Small intestine (tissue), 7 donors: Measurements from ENCODE around the gene FLRT1. TPM values are rescaled to one million over a fixed set of nuclear protein-coding genes. Genes with fewer than 3 reads are reported as not detected.

Experiments
- DNase-seq, 2 donors: peaks; one replicate each; pipeline versions ENCODE4 v3.0.0 to v3.0.0-alpha.2; 2013
- FAIRE-seq: peaks from 2 replicates; lab custom pipeline; 2012; peaks lifted over from hg19 to GRCh38; lab: Jason Lieb, UNC
- H3K27ac ChIP-seq, 3 donors: one replicate each; pipeline ENCODE4 v1.5.1; 2013; ENCODE audit warnings: low read length in 2 of 3, mild to moderate bottlenecking in 2 of 3, control low read depth in 1 of 3, inconsistent platforms in 1 of 3, low read depth in 1 of 3, moderate library complexity in 1 of 3
- H3K27me3 ChIP-seq, 3 donors: one replicate each; pipeline ENCODE4 v1.6.1; 2013; ENCODE audit warnings: low read length in 3 of 3, inconsistent platforms in 1 of 3; ENCODE audit not compliant: control insufficient read depth in 3 of 3, insufficient read depth in 3 of 3
- H3K36me3 ChIP-seq, 3 donors: one replicate each; pipeline ENCODE4 v1.6.1; 2013; ENCODE audit warnings: low read length in 3 of 3, inconsistent platforms in 1 of 3, low read depth in 1 of 3, mild to moderate bottlenecking in 1 of 3, moderate library complexity in 1 of 3; ENCODE audit not compliant: control insufficient read depth in 3 of 3, insufficient read depth in 2 of 3
- H3K4me1 ChIP-seq, 3 donors: one replicate each; pipeline ENCODE4 v1.6.1; 2013; ENCODE audit warnings: low read length in 2 of 3, inconsistent platforms in 1 of 3, low read depth in 1 of 3, mild to moderate bottlenecking in 1 of 3, moderate library complexity in 1 of 3; ENCODE audit not compliant: control insufficient read depth in 3 of 3, insufficient read depth in 2 of 3
- H3K4me3 ChIP-seq, 3 donors: one replicate each; pipeline ENCODE4 v1.5.1; 2013; ENCODE audit warnings: low read length in 3 of 3, control low read depth in 1 of 3, inconsistent platforms in 1 of 3, low read depth in 1 of 3, mild to moderate bottlenecking in 1 of 3, moderate library complexity in 1 of 3
- H3K9me3 ChIP-seq, 2 donors: one replicate each; pipeline ENCODE4 v1.6.1; 2013; ENCODE audit warnings: low read depth in 1 of 2, low read length in 1 of 2; ENCODE audit not compliant: control insufficient read depth in 2 of 2, insufficient read depth in 1 of 2
- WGBS, 3 donors: extraction: QIAGEN DNeasy Blood & Tissue Kit; methylation state at CpG; one replicate each; pipeline ENCODE4 v1.1.7; 2013; 5-methylcytosine and 5-hydroxymethylcytosine counted together
- polyA plus RNA-seq, 4 donors: library from polyadenylated mRNA; stranded (reverse) in 3 of 4; unstranded in 1 of 4; fragments of 200-250 nt in 3 of 4; fragments of 120-200 nt in 1 of 4; gene quantifications; one replicate each; pipeline versions ENCODE4 v1.2.1 to v1.2.3, GENCODE V29; 2013
- donor health status: healthy with polysubstance abuse.
- donor health status: control.
- donor health status: control.
- donor health status: Bipolar disorder and iron deficiency.
- donor health status: healthy.

Gene FLRT1
- polyA plus RNA-seq, 4 donors = 0.43 to 0.86 TPM; not detected in 2

DNA sequence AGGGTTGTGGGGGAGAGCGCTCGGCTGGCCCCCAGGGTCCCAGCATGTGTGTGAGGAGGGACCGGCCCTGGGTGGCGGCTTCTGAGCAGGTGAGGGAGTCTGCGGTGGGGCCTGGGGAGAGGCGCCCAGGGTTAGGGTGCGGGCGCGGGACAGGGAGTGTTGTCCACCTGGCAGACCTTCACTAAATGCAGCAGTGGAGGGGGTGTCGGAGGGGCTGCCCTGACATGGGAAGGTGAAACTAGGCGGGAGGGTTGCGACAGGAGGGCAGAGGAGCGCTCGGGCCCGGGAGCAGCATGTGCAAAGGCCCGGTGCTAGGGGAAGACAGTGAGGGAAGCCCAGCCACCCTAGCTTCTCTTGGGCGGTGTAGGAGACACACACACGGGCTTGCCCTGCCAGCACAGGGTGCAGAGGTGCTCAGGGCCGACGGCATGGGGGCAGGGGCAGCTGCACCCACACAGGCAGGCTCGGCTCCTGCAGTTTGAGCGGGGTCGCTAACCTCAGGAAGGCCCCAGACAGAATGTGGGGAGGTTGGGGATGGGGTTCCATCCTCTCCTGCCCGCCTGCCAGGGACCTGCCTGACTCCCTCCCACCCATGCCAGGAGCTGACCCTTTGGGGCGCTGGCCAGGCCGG lies 27.3 kb upstream of the FLRT1 start:
- peak overlapping the region in 1 of 3 donors; percentile 24 for H3K4me3 ChIP-seq

GRCh38 chr11:64008914-64009633 lies 26.7 kb upstream of the FLRT1 start:
- DNase-seq (no peak), FAIRE-seq (no peak)
- 86 to 89% (median 88%) methylated on average over 18 of the region's 18 CpGs for WGBS, 3 donors

More for the DNA sequence above, 27.3 kb upstream of the FLRT1 start:
- Histone ChIP-seq H3K4me1 (peaks cover 0 to 14% (median 2%) of the 10 kb centered on the region in 3 donors), H3K9me3 (peaks cover 0 to 11% of the 10 kb centered on the region in 2 donors), H3K27me3 (peaks cover 0 to 35% (median 0%) of the 10 kb centered on the region in 3 donors), H3K36me3 (peaks cover 0 to 7% (median 0%) of the 10 kb centered on the region in 3 donors), H3K27ac (no peak overlapping the region)
- 84 to 92% (median 90%) methylated on average over 22 to 26 of the region's 26 CpGs for WGBS, 3 donors
- FAIRE-seq (no peak), DNase-seq (no peak)

DNA sequence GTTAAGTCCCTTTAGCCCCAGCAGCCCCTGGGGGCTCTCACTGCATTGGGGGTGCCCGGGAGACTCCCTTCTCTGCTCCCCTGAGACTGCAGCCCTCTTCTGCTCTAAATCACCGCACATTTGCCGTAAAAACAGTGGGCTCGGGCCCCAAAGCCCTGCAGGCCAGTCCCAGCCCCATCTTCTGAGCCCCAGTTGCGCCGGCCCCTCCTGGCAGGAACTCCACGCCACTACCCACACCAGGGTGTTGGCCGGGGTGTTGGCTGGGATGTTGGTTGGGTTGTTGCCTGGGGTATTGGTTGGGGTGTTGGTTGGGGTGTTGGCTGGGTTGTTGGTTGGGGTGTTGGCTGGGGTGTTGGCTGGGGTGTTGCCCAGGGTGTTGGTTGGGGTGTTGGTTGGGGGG lies 26.0 kb upstream of the FLRT1 start:
- Histone ChIP-seq H3K9me3 (peaks cover 0 to 11% of the 10 kb centered on the region in 2 donors), H3K4me1 (peaks cover 0 to 14% (median 2%) of the 10 kb centered on the region in 3 donors), H3K27ac (no peak overlapping the region), H3K27me3 (peaks cover 0 to 35% (median 0%) of the 10 kb centered on the region in 3 donors), H3K4me3 (no peak overlapping the region), H3K36me3 (peaks cover 0 to 7% (median 0%) of the 10 kb centered on the region in 3 donors)
- WGBS, 3 donors = 94 to 95% (median 95%) methylated on average over 8 of the region's 8 CpGs
- no peak for FAIRE-seq
- no peak for DNase-seq

More at GRCh38 chr11:64008914-64009633, 26.7 kb upstream of the FLRT1 start:
- H3K9me3 ChIP-seq = peaks cover 0 to 11% of the 10 kb centered on the region in 2 donors
- H3K36me3 ChIP-seq = peaks cover 0 to 7% (median 0%) of the 10 kb centered on the region in 3 donors
- H3K27ac ChIP-seq = no peak overlapping the region
- peaks cover 0 to 14% (median 2%) of the 10 kb centered on the region in 3 donors for H3K4me1 ChIP-seq
- H3K27me3 ChIP-seq = peaks cover 0 to 35% (median 0%) of the 10 kb centered on the region in 3 donors
- no peak overlapping the region for H3K4me3 ChIP-seq

DNA sequence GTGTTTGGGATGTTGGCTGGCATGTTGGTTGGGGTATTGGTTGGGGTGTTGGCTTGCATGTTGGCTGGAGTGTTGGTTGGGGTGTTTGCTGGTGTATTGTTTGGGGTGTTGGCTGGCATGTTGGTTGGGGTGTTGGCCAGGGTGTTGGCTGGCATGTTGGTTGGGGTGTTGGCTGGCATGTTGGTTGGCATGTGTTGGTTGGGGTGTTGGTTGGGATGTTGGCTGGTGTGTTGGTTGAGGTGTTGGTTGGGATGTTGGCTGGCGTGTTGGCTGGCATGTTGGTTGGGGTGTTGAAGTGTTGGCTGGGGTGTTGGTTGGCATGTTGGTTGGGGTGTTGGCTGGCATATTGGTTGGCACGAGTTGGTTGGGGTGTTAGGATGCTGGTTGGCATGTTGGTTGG lies 24.9 kb upstream of the FLRT1 start:
- Histone ChIP-seq H3K4me1 (peaks cover 0 to 14% (median 2%) of the 10 kb centered on the region in 3 donors), H3K36me3 (peaks cover 0 to 7% (median 0%) of the 10 kb centered on the region in 3 donors), H3K27ac (no peak overlapping the region), H3K9me3 (peaks cover 0 to 11% of the 10 kb centered on the region in 2 donors), H3K27me3 (peaks cover 0 to 35% (median 0%) of the 10 kb centered on the region in 3 donors), H3K4me3 (no peak overlapping the region)
- DNase-seq = no peak
- FAIRE-seq = no peak
- 83 to 94% (median 91%) methylated on average over 2 of the region's 2 CpGs for WGBS, 3 donors

- no peak overlapping the region for H3K4me3 ChIP-seq
- peaks cover 0 to 14% (median 2%) of the 10 kb centered on the region in 3 donors for H3K4me1 ChIP-seq
- DNase-seq (no peak), FAIRE-seq (no peak)
- no peak overlapping the region for H3K27ac ChIP-seq
- 67 to 82% (median 72%) methylated on average over 8 of the region's 8 CpGs for WGBS, 3 donors
- peaks cover 0 to 11% of the 10 kb centered on the region in 2 donors for H3K9me3 ChIP-seq
- peaks cover 0 to 31% (median 0%) of the 10 kb centered on the region in 3 donors for H3K27me3 ChIP-seq
- H3K36me3 ChIP-seq = peaks cover 0 to 7% (median 0%) of the 10 kb centered on the region in 3 donors
These were observed 24.4 kb upstream of the FLRT1 start for GRCh38 chr11:64011371-64011770.

DNA sequence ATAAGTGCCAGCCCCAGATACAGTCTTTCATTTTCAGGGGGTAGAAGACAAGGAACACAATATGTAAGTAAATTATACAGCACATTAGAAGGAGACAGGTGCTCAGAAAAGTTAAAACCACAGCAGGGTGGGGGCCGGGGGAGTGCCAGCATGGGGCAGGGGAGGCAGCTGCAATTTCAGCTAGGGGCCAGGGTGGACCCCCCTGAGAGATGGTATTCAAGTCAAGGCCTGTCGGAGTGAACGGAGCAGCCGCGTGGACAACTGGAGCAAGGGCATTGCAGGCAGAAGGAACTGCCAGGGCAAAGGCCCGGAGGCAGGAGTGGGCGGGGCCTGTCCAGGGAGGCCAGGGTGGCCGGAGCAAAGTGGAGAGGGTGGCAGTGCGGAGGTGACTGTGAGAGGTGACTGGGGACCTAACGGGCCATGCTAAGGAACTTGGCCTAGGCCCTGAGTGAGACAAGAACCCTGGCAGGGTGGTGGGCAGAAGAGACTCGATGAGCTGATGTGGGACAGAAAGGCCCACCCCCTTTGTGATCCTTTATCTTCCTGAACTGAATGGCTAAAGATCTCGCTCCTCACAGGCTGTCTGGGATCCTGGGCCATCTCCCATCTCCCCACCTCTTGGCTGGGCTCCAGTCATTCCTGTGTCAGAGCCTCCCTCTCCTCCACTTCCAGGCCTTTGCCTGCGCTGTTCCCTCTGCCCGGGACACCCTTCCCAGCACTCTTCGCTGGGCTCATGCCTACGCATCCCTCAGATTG lies 22.4 kb upstream of the FLRT1 start:
- H3K27ac ChIP-seq = no peak overlapping the region
- no peak for DNase-seq
- peaks cover 0 to 11% (median 0%) of the 10 kb centered on the region in 3 donors for H3K27me3 ChIP-seq
- no peaks in the 10 kb centered on the region for H3K4me1 ChIP-seq
- H3K36me3 ChIP-seq = peaks cover 0 to 4% (median 0%) of the 10 kb centered on the region in 3 donors
- H3K4me3 ChIP-seq = no peak overlapping the region
- peaks cover 0 to 11% of the 10 kb centered on the region in 2 donors for H3K9me3 ChIP-seq
- 92 to 97% (median 93%) methylated on average over 15 to 16 of the region's 16 CpGs for WGBS, 3 donors
- no peak for FAIRE-seq

DNA sequence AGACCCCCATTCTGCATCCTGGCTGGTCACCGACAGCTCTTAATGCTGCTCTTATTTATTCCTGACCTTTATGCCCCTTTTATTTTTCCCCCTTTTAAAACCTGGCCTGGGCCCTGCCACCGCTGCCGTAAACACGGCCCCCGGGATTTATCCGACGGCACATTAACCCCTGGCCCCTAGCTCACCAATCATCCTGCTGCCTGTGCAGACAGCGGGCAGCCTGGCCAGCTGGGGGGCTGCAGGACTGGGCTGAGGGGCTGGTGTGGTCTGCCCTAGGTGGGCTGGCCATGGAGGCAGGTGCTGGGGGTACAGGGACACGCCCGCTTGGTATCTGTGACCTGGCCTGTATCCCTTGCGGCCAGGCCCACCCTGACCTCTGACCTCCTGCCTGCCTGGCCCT lies 21.4 kb upstream of the FLRT1 start:
- peaks cover 0 to 11% of the 10 kb centered on the region in 2 donors for H3K9me3 ChIP-seq
- no peak overlapping the region for H3K27ac ChIP-seq
- H3K4me1 ChIP-seq = no peaks in the 10 kb centered on the region
- peaks cover 0 to 3% (median 0%) of the 10 kb centered on the region in 3 donors for H3K36me3 ChIP-seq
- no peak overlapping the region for H3K4me3 ChIP-seq
- FAIRE-seq = no peak
- H3K27me3 ChIP-seq = peaks cover 0 to 1% (median 0%) of the 10 kb centered on the region in 3 donors
- WGBS, 3 donors = 83 to 95% (median 94%) methylated on average over 11 of the region's 11 CpGs
- DNase-seq = no peak

DNA sequence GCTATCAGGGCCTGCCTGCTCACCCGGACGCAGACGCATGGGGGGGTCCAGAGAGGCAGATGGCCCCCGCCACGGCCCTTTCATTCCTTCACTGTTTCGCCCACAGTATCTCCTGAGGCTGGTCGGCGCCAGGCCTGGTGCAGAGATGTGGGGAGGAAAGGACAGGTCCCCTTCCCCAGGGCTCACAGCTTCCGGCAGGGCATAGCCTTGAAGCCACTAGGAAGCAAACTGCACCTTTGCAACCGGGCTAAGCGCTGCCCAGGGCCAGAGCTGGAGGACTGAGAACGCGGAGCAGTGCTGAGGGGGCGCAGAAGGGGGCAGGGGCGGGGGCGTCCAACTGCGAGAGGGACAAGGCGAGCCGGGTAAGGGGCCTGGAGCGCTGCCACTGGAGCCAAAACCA lies 20.2 kb upstream of the FLRT1 start:
- WGBS, 3 donors = 88 to 92% (median 88%) methylated on average over 18 to 20 of the region's 20 CpGs
- H3K9me3 ChIP-seq = peaks cover 0 to 7% of the 10 kb centered on the region in 2 donors
- no peak for FAIRE-seq
- H3K36me3 ChIP-seq = peaks cover 0 to 2% (median 0%) of the 10 kb centered on the region in 3 donors
- no peak overlapping the region for H3K4me3 ChIP-seq
- no peaks in the 10 kb centered on the region for H3K4me1 ChIP-seq
- DNase-seq = no peak
- no peaks in the 10 kb centered on the region for H3K27me3 ChIP-seq
- H3K27ac ChIP-seq = no peak overlapping the region
